GM23338 (cell line): ENCODE results near the gene MYCBPAP. TPM values are rescaled to one million over a fixed set of nuclear protein-coding genes. Genes with fewer than 3 reads are reported as not detected.

ENCODE experiments used
- ATAC-seq: fragments of 200-7000 bp; cut with Tn5 transposase; 3 replicates; pipeline ENCODE4 v1.9.1; 2020
- DNase-seq: peaks from one replicate; pipeline ENCODE4 v3.0.0-alpha.2; 2015; ENCODE audit warnings: low spot score
- H2AFZ ChIP-seq: fragments of 200-600 bp; sonication (generic); 2 replicates; pipeline ENCODE4 v1.8.0; 2016; ENCODE audit warnings: antibody characterized with exemption, mild to moderate bottlenecking, moderate library complexity
- H3F3A ChIP-seq: fragments of 200-600 bp; sonication (generic); replicated peaks from 2 replicates; pipeline ENCODE4 v1.8.0; 2017; ENCODE audit warnings: antibody characterized with exemption, mixed run types, low read depth
- H3K27ac ChIP-seq: fragments of 200-600 bp; sonication (generic); 2 replicates; pipeline ENCODE4 v1.6.1; 2016; ENCODE audit warnings: low read depth
- H3K27me3 ChIP-seq: fragments of 200-600 bp; sonication (generic); 2 replicates; pipeline ENCODE4 v1.8.0; 2016; ENCODE audit warnings: mild to moderate bottlenecking, mixed run types, moderate library complexity; ENCODE audit not compliant: insufficient read depth
- H3K36me3 ChIP-seq: fragments of 200-600 bp; sonication (generic); 2 replicates; pipeline ENCODE4 v1.8.0; 2016; ENCODE audit warnings: mild to moderate bottlenecking; ENCODE audit not compliant: insufficient read depth
- H3K4me1 ChIP-seq: fragments of 200-600 bp; sonication (generic); 2 replicates; pipeline ENCODE4 v1.8.0; 2016; ENCODE audit warnings: mild to moderate bottlenecking, moderate library complexity; ENCODE audit not compliant: insufficient read depth
- H3K4me2 ChIP-seq: fragments of 200-600 bp; sonication (generic); 2 replicates; pipeline ENCODE4 v1.7.1; 2017; ENCODE audit warnings: mixed run types
- H3K4me3 ChIP-seq: fragments of 200-600 bp; sonication (generic); 2 replicates; pipeline ENCODE4 v1.6.1; 2016; ENCODE audit warnings: mixed run types
- H3K79me2 ChIP-seq: fragments of 200-600 bp; sonication (generic); replicated peaks from 2 replicates; pipeline ENCODE4 v1.8.0; 2017; ENCODE audit warnings: mild to moderate bottlenecking; ENCODE audit not compliant: insufficient read depth
- H3K9me2 ChIP-seq: fragments of 200-600 bp; sonication (generic); 2 replicates; pipeline ENCODE4 v1.8.0; 2017; ENCODE audit not compliant: insufficient read depth
- H4K20me1 ChIP-seq: fragments of 200-600 bp; sonication (generic); replicated peaks from 2 replicates; pipeline ENCODE4 v1.8.0; 2017; ENCODE audit warnings: mild to moderate bottlenecking; ENCODE audit not compliant: insufficient read depth
- H3K27ac Mint-ChIP-seq: 2 replicates; pipeline ENCODE4 v1.8.0; 2020; ENCODE audit warnings: inconsistent platforms, mild to moderate bottlenecking, moderate library complexity, mixed read lengths
- H3K27me3 Mint-ChIP-seq: 3 replicates; pipeline ENCODE4 v1.8.0; 2022; ENCODE audit warnings: low read depth, mild to moderate bottlenecking, moderate library complexity, mixed read lengths, inconsistent platforms; ENCODE audit not compliant: insufficient read depth, poor library complexity
- H3K36me3 Mint-ChIP-seq: 3 replicates; pipeline ENCODE4 v1.8.0; 2021; ENCODE audit warnings: low read depth, mild to moderate bottlenecking, inconsistent platforms, moderate library complexity, mixed read lengths
- H3K4me1 Mint-ChIP-seq: 3 replicates; pipeline ENCODE4 v1.8.0; 2020; ENCODE audit warnings: mild to moderate bottlenecking, inconsistent platforms, mixed read lengths
- H3K4me3 Mint-ChIP-seq: 3 replicates; pipeline ENCODE4 v1.8.0; 2021; ENCODE audit warnings: moderate library complexity, mild to moderate bottlenecking, inconsistent platforms, mixed read lengths
- H3K9me3 Mint-ChIP-seq: 3 replicates; pipeline ENCODE4 v1.8.0; 2020; ENCODE audit warnings: moderate library complexity, mild to moderate bottlenecking, inconsistent platforms, mixed read lengths
- CREB1 ChIP-seq: fragments of 250-450 bp; sonication (Bioruptor Pico); IDR thresholded peaks from 2 replicates; pipeline ENCODE4 v1.5.0; 2020; ENCODE audit warnings: low read depth, mild to moderate bottlenecking, moderate library complexity
- CTCF ChIP-seq, 2 experiments: fragments of 200-600 bp in 1 of 2; sonication (generic) in 1 of 2; conservative IDR thresholded peaks; 2 replicates each; pipeline versions ENCODE4 v1.5.1 to v1.6.1; 2016 to 2017; ENCODE audit warnings: antibody characterized with exemption in 2 of 2, low read depth in 2 of 2, mild to moderate bottlenecking in 2 of 2, moderate library complexity in 1 of 2
- ETS1 ChIP-seq: IDR thresholded peaks from 2 replicates; pipeline ENCODE4 v1.6.1; 2016; ENCODE audit warnings: antibody characterized with exemption
- EZH2 ChIP-seq: fragments of 200-600 bp; sonication (generic); IDR thresholded peaks from one replicate; pipeline ENCODE4 v1.8.0; 2017; ENCODE audit warnings: antibody characterized with exemption, mild to moderate bottlenecking, low read depth; ENCODE audit not compliant: unreplicated experiment
- EZH2phosphoT487 ChIP-seq: fragments of 200-600 bp; sonication (generic); IDR thresholded peaks from one replicate; pipeline ENCODE4 v1.8.1; 2018; ENCODE audit warnings: antibody characterized with exemption; ENCODE audit not compliant: unreplicated experiment
- JUNB ChIP-seq: IDR thresholded peaks from one replicate; pipeline ENCODE4 v1.6.1; 2016; ENCODE audit warnings: antibody characterized with exemption; ENCODE audit not compliant: unreplicated experiment
- NANOG ChIP-seq: IDR thresholded peaks from 2 replicates; pipeline ENCODE4 v1.6.1; 2016; ENCODE audit warnings: antibody characterized with exemption, borderline replicate concordance
- POLR2AphosphoS5 ChIP-seq: IDR thresholded peaks from 2 replicates; pipeline ENCODE4 v1.6.1; 2016; ENCODE audit warnings: antibody characterized with exemption, low read depth
- REST ChIP-seq: IDR thresholded peaks from one replicate; pipeline ENCODE4 v1.6.1; 2018; ENCODE audit warnings: antibody characterized with exemption; ENCODE audit not compliant: unreplicated experiment
- STAT1 ChIP-seq: IDR thresholded peaks from one replicate; pipeline ENCODE4 v1.6.1; 2016; ENCODE audit warnings: antibody characterized with exemption; ENCODE audit not compliant: unreplicated experiment
- ZNF114 ChIP-seq: fragments of 250-450 bp; sonication (Bioruptor Pico); IDR thresholded peaks from 2 replicates; pipeline ENCODE4 v1.5.0; 2020; ENCODE audit warnings: mild to moderate bottlenecking, moderate library complexity
- ZNF331 ChIP-seq: fragments of 250-450 bp; sonication (Bioruptor Pico); IDR thresholded peaks from 2 replicates; pipeline ENCODE4 v1.5.0; 2020; ENCODE audit warnings: low read depth, mild to moderate bottlenecking, moderate library complexity
- ZNF462 ChIP-seq: fragments of 250-450 bp; sonication (Bioruptor Pico); IDR thresholded peaks from 2 replicates; pipeline ENCODE4 v1.5.0; 2020; ENCODE audit warnings: mild to moderate bottlenecking, moderate library complexity
- polyA plus RNA-seq: library from polyadenylated mRNA; unstranded; fragments of >200 nt; fragmentation: Nextera tagmentation; extraction: Ambion mirVana; gene quantifications from 2 replicates; pipeline ENCODE4 v1.2.1, GENCODE V29; 2016
- total RNA-seq: library from RNA; depleted of rRNA; stranded (reverse); fragments of >200 nt; shearing (Covaris generic); gene quantifications from 2 replicates; pipeline ENCODE4 v1.2.3, GENCODE V29; 2014

Gene MYCBPAP
- total and polyA plus RNA-seq, 2 experiments from 2014 or later = 0.63 to 1.7 TPM

- H3K4me2 ChIP-seq = 0 out of 2 replicates have a peak overlapping the region, but pooled peaks have one; percentile 95
- H3K4me1 ChIP-seq = peaks cover 16% of the 10 kb centered on the region; the same call in 1 of the 2 replicates
- Mint-ChIP-seq H3K4me3 (peak overlapping the region; percentile 72), H3K4me1 (peaks cover 21% of the 10 kb centered on the region), H3K9me3 (no peaks in the 10 kb centered on the region; the same call in 2 of the 3 replicates), H3K27me3 (peaks cover 33% of the 10 kb centered on the region), H3K36me3 (peaks cover 4% of the 10 kb centered on the region; the same call in 1 of the 3 replicates), H3K27ac (no peak overlapping the region)
- H3K9me2 ChIP-seq = no peaks in the 10 kb centered on the region
- DNase-seq = no peak
- H3K27me3 ChIP-seq = peaks cover 34% of the 10 kb centered on the region
- H3K36me3 ChIP-seq = no peaks in the 10 kb centered on the region
- H3K4me3 ChIP-seq = no peak overlapping the region; the same call in 1 of the 2 replicates
- no peaks in the 10 kb centered on the region for H3K79me2 ChIP-seq
- H4K20me1 ChIP-seq = peaks cover 7% of the 10 kb centered on the region; the same call in 1 of the 2 replicates
- TF ChIP-seq ZNF114 (no peak), POLR2AphosphoS5 (no peak), JUNB (no peak), ZNF331 (CRISPR knock-in tag) (no peak), EZH2 (no peak), EZH2phosphoT487 (no peak), STAT1 (no peak), ETS1 (no peak), ZNF462 (CRISPR knock-in tag) (no peak), NANOG (no peak), REST (no peak), CREB1 (CRISPR knock-in tag) (no peak), CTCF (conservative IDR thresholded peaks at IDR 0.05; ENCODE audit: low read depth in 2 of 2) (no peak)
- ATAC-seq = no peak
- H2AFZ ChIP-seq = no peak overlapping the region
- 0 out of 2 replicates have a peak, but pooled peaks cover 4% of the 10 kb centered on the region for H3F3A ChIP-seq
- H3K27ac ChIP-seq = no peak overlapping the region
Observed at GRCh38 chr17:50467855-50468303, 40.4 kb upstream of the MYCBPAP start.
